WERI-Rb-1 (cell line): ENCODE measurements around the gene RAB37.

ENCODE experiments used
- DNase-seq: peaks from one replicate; pipeline ENCODE4 v3.0.0-alpha.2; 2020
- H3K27ac ChIP-seq: fragments of 250-450 bp; sonication (Bioruptor Pico); 2 replicates; pipeline ENCODE4 v1.5.1; 2020; ENCODE audit warnings: mild to moderate bottlenecking, moderate library complexity
- H3K27me3 ChIP-seq: fragments of 250-450 bp; sonication (Bioruptor Pico); 2 replicates; pipeline ENCODE4 v1.5.1; 2021; ENCODE audit warnings: mild to moderate bottlenecking, low read depth, moderate library complexity; ENCODE audit not compliant: insufficient read depth, severe bottlenecking
- H3K36me3 ChIP-seq: fragments of 250-450 bp; sonication (Bioruptor Pico); 2 replicates; pipeline ENCODE4 v1.5.1; 2020; ENCODE audit warnings: mild to moderate bottlenecking, moderate library complexity
- H3K4me3 ChIP-seq: 2 replicates; pipeline ENCODE4 v1.5.1; 2011; ENCODE audit warnings: low read depth, mild to moderate bottlenecking, control low read depth, low read length
- H3K9me3 ChIP-seq: fragments of 250-450 bp; sonication (Bioruptor Pico); 2 replicates; pipeline ENCODE4 v1.5.1; 2021; ENCODE audit warnings: mild to moderate bottlenecking, moderate library complexity; ENCODE audit not compliant: severe bottlenecking
- CTCF ChIP-seq: IDR thresholded peaks from 2 replicates; pipeline ENCODE4 v1.5.1; 2011; ENCODE audit warnings: low read depth, mild to moderate bottlenecking, control low read depth, inconsistent platforms, low read length

Gene RAB37

DNA sequence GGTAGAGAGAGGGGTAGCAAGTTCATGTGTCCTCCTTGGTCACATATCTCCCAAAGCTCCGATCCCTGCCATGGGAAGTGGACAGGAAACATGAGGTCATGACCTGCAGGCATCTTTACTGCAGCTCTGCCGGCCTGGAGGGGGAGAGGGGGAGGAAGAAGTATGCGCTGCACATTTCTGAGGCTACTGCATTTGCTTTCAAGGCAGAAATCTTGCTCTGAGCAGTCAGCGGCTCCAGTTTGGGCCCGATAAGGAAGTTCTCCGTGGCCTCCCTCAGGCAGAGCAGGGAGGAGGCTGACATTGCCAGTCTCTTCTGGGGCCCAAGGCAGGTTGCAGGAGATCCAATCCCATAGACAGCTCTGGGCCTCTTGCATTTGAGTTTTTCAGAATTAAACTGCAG lies 9.9 kb downstream of the RAB37 start:
- peaks cover 5% of the 10 kb centered on the region for H3K9me3 ChIP-seq
- no peaks in the 10 kb centered on the region for H3K27me3 ChIP-seq
- H3K27ac ChIP-seq = no peak overlapping the region
- no peak for TF ChIP-seq CTCF
- peaks cover 21% of the 10 kb centered on the region for H3K36me3 ChIP-seq
- no peak for DNase-seq
- no peak overlapping the region for H3K4me3 ChIP-seq

DNA sequence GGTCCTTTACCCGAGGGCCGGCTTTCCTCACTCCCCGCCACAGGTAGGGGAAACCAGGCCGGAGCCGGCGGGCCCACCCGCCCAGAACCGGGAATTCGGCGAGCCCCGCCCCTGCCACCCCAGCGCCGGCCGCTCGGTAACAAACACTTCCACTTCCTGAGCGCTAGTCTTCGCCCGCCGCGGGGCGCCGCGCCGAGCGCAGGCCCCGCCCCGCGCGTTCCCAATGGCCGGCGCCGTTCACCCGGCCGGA lies 11.1 kb downstream of the RAB37 start:
- Histone ChIP-seq H3K4me3 (peak overlapping the region; percentile 94), H3K9me3 (peaks cover 5% of the 10 kb centered on the region), H3K27ac (peak overlapping the region; percentile 68), H3K36me3 (peaks cover 31% of the 10 kb centered on the region), H3K27me3 (no peaks in the 10 kb centered on the region)
- no peak for DNase-seq
- no peak for TF ChIP-seq CTCF

DNA sequence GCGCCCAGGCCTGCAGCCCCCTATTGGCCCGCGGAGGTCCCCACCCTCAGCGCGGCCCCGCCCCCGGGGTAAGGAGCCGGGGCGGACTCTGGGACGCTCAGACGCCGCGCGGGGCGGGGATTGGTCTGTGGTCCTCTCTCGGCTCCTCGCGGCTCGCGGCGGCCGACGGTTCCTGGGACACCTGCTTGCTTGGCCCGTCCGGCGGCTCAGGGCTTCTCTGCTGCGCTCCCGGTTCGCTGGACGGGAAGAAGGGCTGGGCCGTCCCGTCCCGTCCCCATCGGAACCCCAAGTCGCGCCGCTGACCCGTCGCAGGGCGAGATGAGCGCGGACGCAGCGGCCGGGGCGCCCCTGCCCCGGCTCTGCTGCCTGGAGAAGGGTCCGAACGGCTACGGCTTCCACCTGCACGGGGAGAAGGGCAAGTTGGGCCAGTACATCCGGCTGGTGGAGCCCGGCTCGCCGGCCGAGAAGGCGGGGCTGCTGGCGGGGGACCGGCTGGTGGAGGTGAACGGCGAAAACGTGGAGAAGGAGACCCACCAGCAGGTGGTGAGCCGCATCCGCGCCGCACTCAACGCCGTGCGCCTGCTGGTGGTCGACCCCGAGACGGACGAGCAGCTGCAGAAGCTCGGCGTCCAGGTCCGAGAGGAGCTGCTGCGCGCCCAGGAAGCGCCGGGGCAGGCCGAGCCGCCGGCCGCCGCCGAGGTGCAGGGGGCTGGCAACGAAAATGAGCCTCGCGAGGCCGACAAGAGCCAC lies 11.6 kb downstream of the RAB37 start, which contains the start of gene NHERF1:
Gene NHERF1, plus strand, starts transcription at position 100 of the 750 bp plus-strand sequence. Its CDS starts 219 bp downstream, at position 319.
- TF ChIP-seq CTCF = peak; percentile 74
- peak; percentile 96 for DNase-seq
- peak within 1 kb of the TSS; percentile 78 for H3K27ac ChIP-seq
- no peaks in the 10 kb centered on the region for H3K27me3 ChIP-seq
- H3K9me3 ChIP-seq = peaks cover 3% of the 10 kb centered on the region
- H3K4me3 ChIP-seq = peak within 1 kb of the TSS; percentile 94
- peaks cover 32% of the 10 kb centered on the region for H3K36me3 ChIP-seq

DNA sequence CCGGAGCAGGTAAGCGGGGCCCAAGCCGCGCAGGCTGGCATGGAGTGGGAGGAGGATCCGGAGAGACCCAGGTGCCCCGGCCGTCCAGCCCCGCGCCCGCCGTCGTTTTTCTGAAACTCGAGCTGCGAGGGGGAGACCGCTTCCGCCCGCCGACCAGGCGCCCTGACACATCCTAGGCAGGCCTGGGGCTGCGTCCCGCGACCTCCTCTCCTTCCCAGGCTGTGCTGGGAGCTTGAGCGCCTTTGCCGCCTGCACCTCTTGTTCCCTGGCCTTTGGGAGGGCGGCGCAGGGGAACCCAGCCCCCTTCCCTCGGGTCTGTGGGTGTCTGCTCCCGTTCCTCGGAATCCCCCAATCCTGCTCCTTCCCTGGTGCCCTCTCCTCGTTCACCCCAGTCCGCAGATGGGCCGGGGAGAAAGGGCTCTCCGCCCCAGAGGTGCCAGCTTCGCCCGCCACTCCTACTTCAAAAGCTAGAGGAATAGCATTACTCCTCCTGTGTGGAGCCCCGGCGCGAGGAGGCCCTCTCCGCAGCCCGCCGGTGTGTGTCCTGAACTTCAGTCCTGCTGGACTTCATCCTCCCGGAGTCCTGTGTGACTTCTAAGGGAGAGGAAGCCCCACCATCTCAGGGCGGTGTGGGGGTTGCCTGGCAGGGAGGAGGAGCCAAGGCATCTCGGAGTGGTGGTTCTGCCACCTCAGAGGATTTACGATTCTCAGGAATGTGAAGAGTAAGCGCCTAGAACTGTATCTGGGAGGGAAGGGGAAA lies 12.4 kb downstream of the RAB37 start:
- DNase-seq = no peak
- H3K27me3 ChIP-seq = no peaks in the 10 kb centered on the region
- peaks cover 33% of the 10 kb centered on the region for H3K36me3 ChIP-seq
- peak overlapping the region; percentile 94 for H3K4me3 ChIP-seq
- TF ChIP-seq CTCF = no peak
- peak overlapping the region; percentile 78 for H3K27ac ChIP-seq
- H3K9me3 ChIP-seq = no peaks in the 10 kb centered on the region

GRCh38 chr17:74750039-74750326 lies 12.9 kb downstream of the RAB37 start:
- DNase-seq = no peak
- Histone ChIP-seq H3K9me3 (no peaks in the 10 kb centered on the region), H3K36me3 (peaks cover 38% of the 10 kb centered on the region), H3K27ac (no peak overlapping the region), H3K4me3 (peak overlapping the region; percentile 94), H3K27me3 (no peaks in the 10 kb centered on the region)
- no peak for TF ChIP-seq CTCF
